ENCODE measurements around the gene TMEM135.

The TMEM135 gene

GRCh38 chr11:87353771-87354345 lies 316.1 kb downstream of the TMEM135 start:
- no peak for DNase-seq (ENCODE audit: low spot score)

DNA sequence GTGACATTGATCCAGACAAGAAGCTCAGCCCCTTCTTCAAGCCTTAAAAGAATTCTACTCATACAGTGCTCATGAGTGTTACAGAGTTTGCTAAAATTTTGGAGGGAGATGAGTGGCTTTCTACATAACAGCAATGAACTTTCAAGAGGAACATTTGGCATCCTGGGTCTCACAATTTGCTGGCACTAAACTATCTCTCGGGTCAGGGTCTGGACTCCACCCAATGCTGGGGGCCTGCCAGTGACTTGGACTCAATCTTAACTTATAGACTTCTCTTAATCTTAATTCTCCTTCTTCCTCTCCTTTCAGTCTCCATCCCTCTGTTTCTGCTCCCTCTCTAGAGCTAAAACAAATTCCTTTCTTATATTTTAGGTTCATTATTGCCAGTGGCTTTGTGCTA lies 317.9 kb downstream of the TMEM135 start:
- DNase-seq (ENCODE audit: low spot score) = no peak

DNA sequence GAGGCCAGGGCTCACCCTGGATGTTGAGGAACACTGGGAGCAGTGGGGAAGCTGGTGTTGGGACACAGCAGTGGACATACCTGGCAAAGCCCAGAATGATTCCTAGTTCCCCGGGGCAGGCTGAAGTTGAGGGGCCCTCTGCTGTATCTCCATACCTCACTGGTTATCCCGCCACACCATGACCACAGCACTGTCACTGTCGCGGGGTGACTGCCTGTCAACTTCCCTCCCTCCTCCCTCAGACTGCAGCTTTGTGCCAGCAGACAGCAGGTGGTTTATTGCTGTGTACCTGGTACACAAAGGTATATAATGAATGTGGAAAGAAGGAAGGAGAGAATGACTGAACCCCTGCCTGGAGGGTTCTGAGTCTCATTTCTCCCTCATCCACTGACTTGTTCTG lies 318.7 kb downstream of the TMEM135 start:
- no peak for DNase-seq (ENCODE audit: low spot score)

GRCh38 chr11:87358461-87358860 lies 320.7 kb downstream of the TMEM135 start:
- no peak for DNase-seq (ENCODE audit: low spot score)

DNA sequence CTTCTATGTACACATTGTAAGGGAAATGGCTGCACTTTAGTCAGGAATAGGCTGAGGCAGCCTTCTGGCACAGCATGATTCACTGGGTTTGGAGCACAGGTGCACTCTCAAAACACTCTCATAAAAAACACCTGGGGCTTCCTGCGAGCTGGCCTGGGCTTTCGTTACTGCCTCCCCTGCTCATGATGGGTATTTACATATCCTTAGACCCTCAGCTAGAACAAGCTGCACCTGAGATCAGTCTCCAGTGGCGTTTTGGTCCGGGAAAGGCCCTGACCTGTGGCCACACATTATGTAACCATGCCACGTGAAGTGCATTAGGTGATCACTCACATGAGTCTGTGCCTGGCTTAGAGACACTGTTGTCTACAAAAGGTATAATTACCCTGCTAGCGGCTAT lies 321.7 kb downstream of the TMEM135 start:
- DNase-seq (ENCODE audit: low spot score) = no peak

- DNase-seq (ENCODE audit: low spot score) = no peak
These were observed 324.2 kb downstream of the TMEM135 start for GRCh38 chr11:87361891-87362290.

DNA sequence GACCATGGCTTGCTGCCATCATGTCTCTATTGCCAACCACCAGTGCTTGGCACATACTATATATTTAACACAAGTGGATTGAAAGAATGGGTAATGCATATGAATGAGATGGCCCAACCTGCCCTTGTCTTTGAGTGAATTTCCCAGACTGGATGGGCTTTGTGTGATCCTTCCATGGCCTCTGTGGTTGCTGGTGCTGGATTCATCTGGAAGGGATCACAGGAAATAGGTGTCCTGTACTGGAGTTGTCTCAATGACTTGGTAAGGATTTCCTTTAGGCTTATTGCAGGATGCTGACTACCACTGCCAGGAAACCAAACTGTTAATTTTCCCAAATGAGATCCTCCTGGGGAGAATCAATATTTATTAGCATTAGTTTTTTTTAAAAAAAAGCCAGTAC lies 328.6 kb downstream of the TMEM135 start:
- no peak for DNase-seq (ENCODE audit: low spot score)

GRCh38 chr11:87366763-87367405 lies 329.1 kb downstream of the TMEM135 start:
- no peak for DNase-seq (ENCODE audit: low spot score)

DNA sequence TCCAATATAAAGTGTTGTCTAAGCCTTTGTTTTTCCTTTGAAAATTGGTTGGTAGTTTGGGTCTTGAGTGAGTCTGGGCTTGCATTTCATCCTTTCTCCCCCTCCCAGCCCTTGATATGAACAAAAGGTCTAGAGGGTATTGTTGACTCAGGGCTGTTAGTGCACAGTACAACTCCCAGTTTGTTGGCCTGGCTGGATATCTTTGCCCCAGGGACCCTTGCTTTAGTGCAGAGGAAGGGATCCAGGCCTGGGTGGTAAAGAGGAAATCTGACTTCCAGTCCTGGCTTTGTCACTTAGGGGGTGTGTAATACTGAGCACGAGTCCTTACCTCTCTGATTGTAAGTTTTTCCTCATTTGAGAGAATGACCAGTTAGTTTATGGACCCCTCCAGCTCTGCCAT lies 330.4 kb downstream of the TMEM135 start:
- DNase-seq (ENCODE audit: low spot score) = no peak

DNA sequence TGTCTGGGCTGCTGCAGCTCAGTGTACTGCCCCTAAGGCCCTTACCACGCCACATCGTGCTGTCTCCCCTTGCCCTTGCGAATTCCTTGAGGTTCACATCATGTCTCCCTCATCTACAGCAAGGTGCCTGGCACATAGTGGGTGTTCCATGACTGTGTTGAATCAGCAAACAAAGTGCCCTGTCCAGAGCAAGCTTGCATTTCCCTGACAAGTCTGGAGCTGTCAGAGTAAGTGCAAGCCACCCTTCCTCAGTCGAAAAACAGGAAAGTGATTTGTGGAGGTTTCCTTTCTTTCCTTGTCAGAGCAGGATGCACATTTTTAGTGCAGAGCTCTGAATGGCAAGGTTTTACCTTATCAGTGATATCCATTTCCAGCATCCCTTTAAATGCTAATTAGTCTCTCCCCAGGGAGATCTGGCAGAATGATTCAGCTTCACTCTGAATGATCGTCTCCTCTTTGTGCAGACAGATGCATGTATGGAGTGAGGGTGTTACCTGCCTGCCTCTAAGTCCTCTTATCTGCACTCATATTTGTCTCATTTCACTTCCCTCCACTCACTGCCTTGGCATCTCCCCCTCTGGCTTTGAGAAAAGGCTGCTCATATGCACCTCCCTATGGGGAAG lies 331.2 kb downstream of the TMEM135 start:
- no peak for DNase-seq (ENCODE audit: low spot score)

GRCh38 chr11:87369888-87370287 lies 332.2 kb downstream of the TMEM135 start:
- no peak for DNase-seq (ENCODE audit: low spot score)

DNA sequence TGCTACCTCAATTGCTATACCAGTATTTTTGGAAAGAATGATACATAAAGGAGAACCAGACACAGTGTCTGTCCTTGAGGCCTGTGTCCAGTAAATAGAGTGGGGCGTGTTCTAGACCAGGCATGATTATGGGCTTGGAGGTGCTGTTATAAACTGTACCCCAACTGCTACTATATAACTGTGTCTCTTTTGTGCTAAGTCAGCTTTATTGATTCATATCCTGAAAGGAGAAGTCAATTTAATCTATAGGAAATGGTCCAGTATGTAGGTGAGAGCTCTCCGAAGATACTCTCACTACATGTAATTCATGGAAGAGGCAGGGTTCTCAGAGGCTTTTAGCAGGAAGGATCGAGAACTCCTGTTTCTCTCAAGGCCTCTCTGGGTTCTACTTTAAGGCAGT lies 334.3 kb downstream of the TMEM135 start:
- no peak for DNase-seq (ENCODE audit: low spot score)
